Gastrocnemius medialis (tissue), 4 donors: ENCODE data around the gene AGFG2. TPM values are rescaled to one million over a fixed set of nuclear protein-coding genes. Genes with fewer than 3 reads are reported as not detected.

Experiments used
- ATAC-seq, 2 donors: fragments of 150-250 bp; one replicate each; pipeline ENCODE4 v1.9.1; 2016
- DNase-seq, 2 donors: peaks; one replicate each; pipeline ENCODE4 v3.0.0-alpha.2; 2019
- H3K27ac ChIP-seq, 4 donors: fragments of 200-600 bp; sonication (generic); 1 replicate in 1 of 4; 2 replicates in 3 of 4; pipeline ENCODE4 v1.5.1; 2016 to 2018; ENCODE audit warnings: mild to moderate bottlenecking in 2 of 4, moderate library complexity in 1 of 4
- H3K27me3 ChIP-seq, 3 donors: fragments of 200-600 bp; sonication (generic) in 2 of 3; 1 replicate in 1 of 3; 2 replicates in 2 of 3; pipeline versions ENCODE4 v1.5.1 to v1.6.0; 2016 to 2019; ENCODE audit warnings: mild to moderate bottlenecking in 1 of 3, moderate library complexity in 1 of 3
- H3K36me3 ChIP-seq, 2 donors: fragments of 200-600 bp; sonication (generic) in 1 of 2; one replicate each; pipeline ENCODE4 v1.5.1; 2017 to 2018
- H3K4me1 ChIP-seq, 2 donors: fragments of 200-600 bp; sonication (generic) in 1 of 2; one replicate each; pipeline ENCODE4 v1.5.1; 2016 to 2017; ENCODE audit warnings: mild to moderate bottlenecking in 2 of 2
- H3K4me3 ChIP-seq, 4 donors: fragments of 200-600 bp; sonication (generic) in 3 of 4; 1 replicate in 1 of 4; 2 replicates in 3 of 4; pipeline ENCODE4 v1.5.1; 2016 to 2019; ENCODE audit warnings: mild to moderate bottlenecking in 2 of 4
- H3K9me3 ChIP-seq, 3 donors: fragments of 200-600 bp; sonication (generic) in 2 of 3; 1 replicate in 1 of 3; 2 replicates in 2 of 3; pipeline ENCODE4 v1.5.1; 2016 to 2019
- POLR2A ChIP-seq, 2 donors: fragments of 450-650 bp; IDR thresholded peaks; one replicate each; pipeline ENCODE4 v1.6.1; 2017; ENCODE audit warnings: antibody characterized with exemption in 2 of 2, mild to moderate bottlenecking in 2 of 2, moderate library complexity in 2 of 2
- in situ Hi-C, 4 donors: fragments of 200-750 bp; cut with MboI; loops; one replicate each; pipeline versions ENCODE4 v1.15.0 to v1.8.0; 2017; ENCODE audit warnings: low sequenced_read_pairs in 4 of 4
- intact Hi-C: fragments of 100-400 bp; cut with DNase I; formaldehyde crosslinking; loops from one replicate; pipeline ENCODE4 v1.15.1; 2023; ENCODE audit warnings: low total_unique reads
- total RNA-seq, 4 donors: library from RNA; depleted of rRNA; stranded (reverse); fragments of >200 nt; gene quantifications; one replicate each; pipeline versions ENCODE4 v1.1.0 to v1.2.3, GENCODE V29; 2016
- TF ChIP-seq, protein P1 (sequence below), 5 experiments: fragments of 450-650 bp in 3 of 5; fragments of 200-600 bp in 2 of 5; sonication (generic) in 2 of 5; IDR thresholded peaks in 4 of 5; conservative IDR thresholded peaks in 1 of 5; 1 replicate in 4 of 5; 2 replicates in 1 of 5; pipeline ENCODE4 v1.5.1; 2016 to 2019; ENCODE audit warnings: antibody characterized with exemption in 5 of 5, mild to moderate bottlenecking in 3 of 5, moderate library complexity in 3 of 5

Gene AGFG2
- total RNA-seq, 4 donors from 2014 or later, result 10.7 to 16.4 (median 13.5) TPM

DNA sequence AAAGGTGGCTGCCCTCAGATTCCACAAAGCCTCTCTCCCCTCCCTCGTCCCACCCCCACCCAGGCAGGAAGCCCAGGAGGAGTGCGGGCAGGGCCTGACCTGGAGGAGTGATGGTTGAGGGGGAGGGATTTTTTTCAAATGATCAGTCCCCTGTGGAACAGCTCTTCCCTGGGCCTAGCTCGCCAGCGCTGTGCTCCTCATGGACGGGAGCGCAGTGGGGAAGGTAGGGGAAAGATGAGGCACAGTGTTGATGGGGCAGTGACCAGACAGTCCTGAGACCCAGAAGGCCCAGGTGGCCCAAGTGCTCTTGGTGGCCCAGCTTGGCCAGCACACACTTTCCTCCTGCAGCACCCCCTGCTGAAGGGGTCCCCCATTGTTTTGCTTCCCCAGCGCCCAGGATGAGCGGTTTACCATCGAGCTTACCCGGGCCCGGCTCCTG lies 26.1 kb downstream of the AGFG2 start:
- Histone ChIP-seq H3K36me3 (no peaks in the 10 kb centered on the region), H3K4me1 (peaks cover 6 to 9% of the 10 kb centered on the region in 2 donors), H3K27ac (no peak overlapping the region), H3K9me3 (no peaks in the 10 kb centered on the region), H3K4me3 (no peak overlapping the region), H3K27me3 (peaks cover 0 to 11% (median 1%) of the 10 kb centered on the region in 3 donors)
- intact Hi-C loops, result loop anchor here (2.0 kb wide), 1 partner anchor 126 kb away; no protein-coding TSS in a partner anchor
- TF ChIP-seq, protein P1, sequence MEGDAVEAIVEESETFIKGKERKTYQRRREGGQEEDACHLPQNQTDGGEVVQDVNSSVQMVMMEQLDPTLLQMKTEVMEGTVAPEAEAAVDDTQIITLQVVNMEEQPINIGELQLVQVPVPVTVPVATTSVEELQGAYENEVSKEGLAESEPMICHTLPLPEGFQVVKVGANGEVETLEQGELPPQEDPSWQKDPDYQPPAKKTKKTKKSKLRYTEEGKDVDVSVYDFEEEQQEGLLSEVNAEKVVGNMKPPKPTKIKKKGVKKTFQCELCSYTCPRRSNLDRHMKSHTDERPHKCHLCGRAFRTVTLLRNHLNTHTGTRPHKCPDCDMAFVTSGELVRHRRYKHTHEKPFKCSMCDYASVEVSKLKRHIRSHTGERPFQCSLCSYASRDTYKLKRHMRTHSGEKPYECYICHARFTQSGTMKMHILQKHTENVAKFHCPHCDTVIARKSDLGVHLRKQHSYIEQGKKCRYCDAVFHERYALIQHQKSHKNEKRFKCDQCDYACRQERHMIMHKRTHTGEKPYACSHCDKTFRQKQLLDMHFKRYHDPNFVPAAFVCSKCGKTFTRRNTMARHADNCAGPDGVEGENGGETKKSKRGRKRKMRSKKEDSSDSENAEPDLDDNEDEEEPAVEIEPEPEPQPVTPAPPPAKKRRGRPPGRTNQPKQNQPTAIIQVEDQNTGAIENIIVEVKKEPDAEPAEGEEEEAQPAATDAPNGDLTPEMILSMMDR (IDR thresholded peaks at IDR 0.05 in 4 of 5, conservative IDR thresholded peaks at IDR 0.05 in 1 of 5), result no peak
- TF ChIP-seq POLR2A (IDR thresholded peaks at IDR 0.05), result no peak
- in situ Hi-C loops, result loop anchor here in 1 of 4 donors (25.0 kb wide), 1 partner anchor 103 kb away; the partner anchor contains the start of gene SPACDR
- ATAC-seq (no peak), DNase-seq (no peak)

DNA sequence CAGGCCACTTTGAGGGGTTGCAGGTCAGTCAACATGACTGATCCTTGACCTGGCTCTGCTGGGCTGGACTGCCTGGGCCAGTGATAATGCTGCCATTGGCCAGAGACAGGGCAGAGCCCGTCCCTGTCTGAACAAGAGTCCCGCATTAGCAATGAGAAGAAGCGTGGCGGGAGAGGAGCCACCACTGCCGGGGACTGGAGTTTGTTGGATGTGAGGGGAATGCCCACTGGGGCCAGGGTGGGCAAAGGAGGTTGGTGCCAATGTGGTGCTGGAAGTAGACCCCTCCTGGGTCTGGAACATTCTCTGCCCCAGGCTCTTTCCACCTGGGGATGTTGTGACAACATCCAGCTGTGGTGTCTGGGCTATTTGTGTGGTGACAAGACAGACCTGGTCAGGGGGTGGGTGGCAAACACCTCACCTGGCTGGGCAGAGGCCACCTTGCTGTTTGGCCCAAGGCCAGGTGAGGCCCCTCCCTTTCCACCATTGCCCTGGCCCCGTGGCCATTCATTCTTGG lies 27.1 kb downstream of the AGFG2 start:
- intact Hi-C loops (no loop called here), in situ Hi-C loops (loop anchor here in 1 of 4 donors (25.0 kb wide), 1 partner anchor 104 kb away; the partner anchor contains the start of gene SPACDR)
- peaks cover 8 to 14% of the 10 kb centered on the region in 2 donors for H3K4me1 ChIP-seq

DNA sequence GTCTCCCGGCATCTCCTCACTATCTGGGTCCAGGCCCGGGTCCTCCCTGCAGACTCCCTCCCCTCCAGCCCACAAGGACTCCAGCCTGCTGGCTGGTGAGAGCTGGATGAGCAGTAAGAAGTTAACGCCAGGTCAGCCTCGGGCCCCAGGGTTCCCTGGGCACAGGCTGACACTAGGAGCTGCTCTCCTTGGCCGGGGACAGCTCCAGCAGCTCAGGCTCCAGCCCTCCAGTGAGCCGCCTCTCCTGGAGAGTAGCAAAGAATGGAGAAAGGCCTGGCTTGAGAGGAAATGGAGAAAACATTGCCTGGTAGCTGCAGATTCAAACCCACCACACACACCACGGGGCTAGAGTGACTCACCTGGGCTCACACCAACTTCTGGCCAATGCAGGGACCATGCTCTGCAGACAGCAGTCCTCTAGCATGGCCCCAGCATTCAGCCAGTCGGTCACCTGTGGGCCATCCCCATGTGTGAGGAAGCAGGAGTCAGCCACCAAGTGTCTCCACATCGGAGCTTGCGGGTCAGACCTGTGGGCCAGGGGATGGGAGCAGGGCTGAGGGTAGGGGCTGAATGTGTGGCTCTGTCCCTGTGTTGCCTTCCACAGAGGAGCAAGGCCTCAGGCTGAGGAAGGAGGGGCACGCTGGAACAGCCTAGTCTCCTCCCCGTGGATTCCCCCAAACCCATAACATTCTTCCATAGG lies 28.2 kb downstream of the AGFG2 start:
- peaks cover 8 to 14% of the 10 kb centered on the region in 2 donors for H3K4me1 ChIP-seq
- intact Hi-C loops, result no loop called here
- no peaks in the 10 kb centered on the region for H3K36me3 ChIP-seq

More for the DNA sequence above, 27.1 kb downstream of the AGFG2 start:
- DNase-seq (no peak), ATAC-seq (no peak)
- Histone ChIP-seq H3K27ac (no peak overlapping the region), H3K9me3 (no peaks in the 10 kb centered on the region), H3K27me3 (peaks cover 4 to 20% (median 7%) of the 10 kb centered on the region in 3 donors), H3K36me3 (no peaks in the 10 kb centered on the region), H3K4me3 (no peak overlapping the region)
- TF ChIP-seq, protein P1 (IDR thresholded peaks at IDR 0.05 in 4 of 5, conservative IDR thresholded peaks at IDR 0.05 in 1 of 5), result no peak
- TF ChIP-seq POLR2A (IDR thresholded peaks at IDR 0.05), result no peak

DNA sequence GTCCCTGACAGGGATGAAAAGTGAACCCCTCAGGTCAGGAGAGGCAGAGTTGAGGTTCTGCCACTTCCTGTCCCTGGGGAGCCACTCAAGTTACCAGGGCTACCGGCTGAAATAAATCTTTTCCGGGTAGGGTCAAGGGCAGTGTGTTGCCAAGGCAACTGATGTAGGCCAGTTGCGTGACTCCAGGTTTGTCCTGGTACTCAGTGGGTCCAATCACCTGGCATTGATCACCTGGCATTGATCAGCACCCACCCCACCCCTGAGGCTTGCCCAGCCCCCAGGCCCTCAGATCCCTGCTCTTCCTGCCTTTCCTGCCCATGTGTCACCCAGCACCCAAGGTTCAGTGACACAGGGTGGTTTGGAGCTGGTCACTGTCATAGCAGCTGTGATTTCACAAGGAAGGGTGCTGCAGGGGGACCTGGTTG lies 28.8 kb downstream of the AGFG2 start:
- no peak for DNase-seq
- ATAC-seq, result no peak
- peaks cover 8 to 14% of the 10 kb centered on the region in 2 donors for H3K4me1 ChIP-seq
- H3K36me3 ChIP-seq, result peaks cover 0 to 4% of the 10 kb centered on the region in 2 donors
- TF ChIP-seq, protein P1 (IDR thresholded peaks at IDR 0.05 in 4 of 5, conservative IDR thresholded peaks at IDR 0.05 in 1 of 5), result no peak
- TF ChIP-seq POLR2A (IDR thresholded peaks at IDR 0.05), result no peak
- H3K9me3 ChIP-seq, result no peaks in the 10 kb centered on the region
- H3K27ac ChIP-seq, result no peak overlapping the region
- H3K27me3 ChIP-seq, result peaks cover 8 to 35% (median 10%) of the 10 kb centered on the region in 3 donors
- intact Hi-C loops, result no loop called here
- in situ Hi-C loops, result loop anchor here in 1 of 4 donors (25.0 kb wide), 1 partner anchor 105 kb away; the partner anchor contains the start of gene SPACDR
- H3K4me3 ChIP-seq, result no peak overlapping the region

More for the DNA sequence above, 28.2 kb downstream of the AGFG2 start:
- in situ Hi-C loops, result loop anchor here in 1 of 4 donors (25.0 kb wide), 1 partner anchor 105 kb away; the partner anchor contains the start of gene SPACDR
- H3K9me3 ChIP-seq, result no peaks in the 10 kb centered on the region
- no peak for TF ChIP-seq POLR2A (IDR thresholded peaks at IDR 0.05)
- no peak for DNase-seq
- peaks cover 8 to 29% (median 10%) of the 10 kb centered on the region in 3 donors for H3K27me3 ChIP-seq
- H3K27ac ChIP-seq, result no peak overlapping the region
- no peak for ATAC-seq
- no peak overlapping the region for H3K4me3 ChIP-seq
